Right lobe of liver (tissue), 4 donors: ENCODE data around the gene EDNRA.
"Not testable (repeated sequence)": the region's sequence is repeated elsewhere in the genome, so short reads cannot be mapped to it uniquely, and the experiment has no call there.

ENCODE experiments used
- POLR2A ChIP-seq: fragments of 450-650 bp; IDR thresholded peaks from one replicate; pipeline ENCODE4 v1.6.1; 2017; ENCODE audit warnings: antibody characterized with exemption, mild to moderate bottlenecking
- TF ChIP-seq, protein P1 (sequence below), 4 donors: fragments of 200-600 bp in 3 of 4; fragments of 450-650 bp in 1 of 4; IDR thresholded peaks; one replicate each; pipeline versions ENCODE4 v1.5.1 to v1.8.0; 2016 to 2022; ENCODE audit warnings: antibody characterized with exemption in 4 of 4, mild to moderate bottlenecking in 2 of 4
- donor health status: DM: no; HTN: no; CAD: no.
- donor health status: DM: no; HTN: no; CAD: no.
- donor health status: DM: no; HTN: yes; CAD: no.

DNA sequence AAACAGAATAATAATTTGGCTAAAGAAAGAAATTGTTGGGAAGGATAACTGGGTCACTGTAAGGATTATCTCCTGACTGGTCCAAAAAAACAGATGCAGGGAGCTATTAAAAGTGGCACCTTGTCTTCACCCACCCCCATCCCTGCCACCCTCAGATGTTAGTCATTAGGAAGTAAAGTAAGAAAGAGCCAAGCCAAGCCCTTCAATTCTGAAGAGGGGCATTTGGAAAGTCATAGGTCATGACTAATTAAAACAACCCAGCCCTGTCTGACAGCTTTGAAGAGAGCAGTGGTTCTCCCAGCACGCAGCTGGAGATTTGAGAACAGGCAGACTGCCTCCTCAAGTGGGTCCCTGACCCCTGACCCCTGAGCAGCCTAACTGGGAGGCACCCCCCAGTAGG lies 46.5 kb upstream of the EDNRA start:
- TF ChIP-seq, protein P1, sequence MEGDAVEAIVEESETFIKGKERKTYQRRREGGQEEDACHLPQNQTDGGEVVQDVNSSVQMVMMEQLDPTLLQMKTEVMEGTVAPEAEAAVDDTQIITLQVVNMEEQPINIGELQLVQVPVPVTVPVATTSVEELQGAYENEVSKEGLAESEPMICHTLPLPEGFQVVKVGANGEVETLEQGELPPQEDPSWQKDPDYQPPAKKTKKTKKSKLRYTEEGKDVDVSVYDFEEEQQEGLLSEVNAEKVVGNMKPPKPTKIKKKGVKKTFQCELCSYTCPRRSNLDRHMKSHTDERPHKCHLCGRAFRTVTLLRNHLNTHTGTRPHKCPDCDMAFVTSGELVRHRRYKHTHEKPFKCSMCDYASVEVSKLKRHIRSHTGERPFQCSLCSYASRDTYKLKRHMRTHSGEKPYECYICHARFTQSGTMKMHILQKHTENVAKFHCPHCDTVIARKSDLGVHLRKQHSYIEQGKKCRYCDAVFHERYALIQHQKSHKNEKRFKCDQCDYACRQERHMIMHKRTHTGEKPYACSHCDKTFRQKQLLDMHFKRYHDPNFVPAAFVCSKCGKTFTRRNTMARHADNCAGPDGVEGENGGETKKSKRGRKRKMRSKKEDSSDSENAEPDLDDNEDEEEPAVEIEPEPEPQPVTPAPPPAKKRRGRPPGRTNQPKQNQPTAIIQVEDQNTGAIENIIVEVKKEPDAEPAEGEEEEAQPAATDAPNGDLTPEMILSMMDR (IDR thresholded peaks at IDR 0.05), result not testable (repeated sequence)
- TF ChIP-seq POLR2A, result not testable (repeated sequence)
